ENCODE measurements around the gene LCN9. TPM values are rescaled to one million over a fixed set of nuclear protein-coding genes. Genes with fewer than 3 reads are reported as not detected.

Gene LCN9
- polyA plus RNA-seq, 1 donor (not counting 4 experiments of a cell fraction or from before 2014, with no cell fraction given), result not detected

- no peak overlapping the region for H2AFZ ChIP-seq (ENCODE audit: control insufficient read depth, low read length)
- H3K27ac ChIP-seq (ENCODE audit: control insufficient read depth, insufficient read depth, low read length), result no peak overlapping the region
- no peaks in the 10 kb centered on the region for H3K79me2 ChIP-seq (ENCODE audit: control insufficient read depth, insufficient read depth, low read length)
- no peaks in the 10 kb centered on the region for H3K36me3 ChIP-seq (ENCODE audit: control insufficient read depth in 2 of 2, extremely low read depth in 1 of 2, insufficient read depth in 2 of 2, low read length in 2 of 2)
- H3K4me3 ChIP-seq (ENCODE audit: control insufficient read depth in 2 of 3, extremely low read depth in 1 of 3, insufficient read depth in 2 of 3, low read depth in 1 of 3, low read length in 3 of 3), result no peak overlapping the region
- H3K9me1 ChIP-seq (ENCODE audit: control insufficient read depth, extremely low read depth, insufficient read depth, low read length), result no peaks in the 10 kb centered on the region
- H3K4me2 ChIP-seq (ENCODE audit: control insufficient read depth, extremely low read depth, insufficient read depth, low read depth, low read length), result no peak overlapping the region
- no peak for TF ChIP-seq CTCF (optimal IDR thresholded peaks at IDR 0.05 in 1 of 3, IDR thresholded peaks at IDR 0.05 in 1 of 3, conservative IDR thresholded peaks at IDR 0.05 in 1 of 3; ENCODE audit: extremely low read depth in 1 of 3, insufficient read depth in 2 of 3, low read length in 3 of 3)
- no peak for TF ChIP-seq EZH2 (IDR thresholded peaks at IDR 0.05; ENCODE audit: low read length)
- no peak for FAIRE-seq
- dilution Hi-C loops (cut with MboI; ENCODE audit: extremely low pct_ligation_motif_present, low sequenced_read_pairs), result no loop called here
- DNase-seq (ENCODE audit: low read depth, low spot score), result no peak
- H3K9ac ChIP-seq (ENCODE audit: control insufficient read depth, extremely low read depth, insufficient read depth, low read length), result no peak overlapping the region
- H3K4me1 ChIP-seq (ENCODE audit: control insufficient read depth, extremely low read depth, insufficient read depth, low read length), result no peaks in the 10 kb centered on the region
- H4K20me1 ChIP-seq (ENCODE audit: control insufficient read depth, extremely low read depth, insufficient read depth, low read length), result no peaks in the 10 kb centered on the region
- H3K27me3 ChIP-seq (ENCODE audit: control insufficient read depth, extremely low read depth, insufficient read depth, low read length), result no peaks in the 10 kb centered on the region
- peaks cover 4% of the 10 kb centered on the region for H3K9me3 ChIP-seq (ENCODE audit: control insufficient read depth, low read depth, low read length)
Measured at GRCh38 chr9:135650408-135650807, 12.7 kb upstream of the LCN9 start.

GRCh38 chr9:135655317-135655716, 7.8 kb upstream of the LCN9 start:
- Histone ChIP-seq H3K9me1 (ENCODE audit: control insufficient read depth, extremely low read depth, insufficient read depth, low read length) (no peaks in the 10 kb centered on the region), H4K20me1 (ENCODE audit: control insufficient read depth, extremely low read depth, insufficient read depth, low read length) (no peaks in the 10 kb centered on the region), H3K4me2 (ENCODE audit: control insufficient read depth, extremely low read depth, insufficient read depth, low read depth, low read length) (no peak overlapping the region), H2AFZ (ENCODE audit: control insufficient read depth, low read length) (no peak overlapping the region), H3K27me3 (ENCODE audit: control insufficient read depth, extremely low read depth, insufficient read depth, low read length) (no peaks in the 10 kb centered on the region), H3K36me3 (ENCODE audit: control insufficient read depth in 2 of 2, extremely low read depth in 1 of 2, insufficient read depth in 2 of 2, low read length in 2 of 2) (no peaks in the 10 kb centered on the region), H3K9me3 (ENCODE audit: control insufficient read depth, low read depth, low read length) (peaks cover 3% of the 10 kb centered on the region), H3K4me1 (ENCODE audit: control insufficient read depth, extremely low read depth, insufficient read depth, low read length) (no peaks in the 10 kb centered on the region), H3K27ac (ENCODE audit: control insufficient read depth, insufficient read depth, low read length) (no peak overlapping the region), H3K9ac (ENCODE audit: control insufficient read depth, extremely low read depth, insufficient read depth, low read length) (no peak overlapping the region), H3K79me2 (ENCODE audit: control insufficient read depth, insufficient read depth, low read length) (no peaks in the 10 kb centered on the region), H3K4me3 (ENCODE audit: control insufficient read depth in 2 of 3, extremely low read depth in 1 of 3, insufficient read depth in 2 of 3, low read depth in 1 of 3, low read length in 3 of 3) (no peak overlapping the region)
- no peak for DNase-seq (ENCODE audit: low read depth, low spot score)
- FAIRE-seq, result no peak
- dilution Hi-C loops (cut with MboI; ENCODE audit: extremely low pct_ligation_motif_present, low sequenced_read_pairs), result no loop called here
- TF ChIP-seq EZH2 (IDR thresholded peaks at IDR 0.05; ENCODE audit: low read length) (no peak), CTCF (optimal IDR thresholded peaks at IDR 0.05 in 1 of 3, IDR thresholded peaks at IDR 0.05 in 1 of 3, conservative IDR thresholded peaks at IDR 0.05 in 1 of 3; ENCODE audit: extremely low read depth in 1 of 3, insufficient read depth in 2 of 3, low read length in 3 of 3) (no peak)
